A204.1 (cell line): ENCODE results near the gene CSMD2.
A peak's percentile ranks its signal among the peaks of the same experiment; 100 is the strongest.
"Not testable (repeated sequence)": the region's sequence is repeated elsewhere in the genome, so short reads cannot be mapped to it uniquely, and the experiment has no call there.

Experiments
- FAIRE-seq: peaks from 2 replicates; lab custom pipeline; 2012; peaks lifted over from hg19 to GRCh38; lab: Jason Lieb, UNC

The CSMD2 gene

GRCh38 chr1:33532936-33533335 lies 632.1 kb downstream of the CSMD2 start:
- no peak for FAIRE-seq

- FAIRE-seq, result no peak
These were observed 632.8 kb downstream of the CSMD2 start for GRCh38 chr1:33532250-33532649.

GRCh38 chr1:33529957-33530356 lies 635.1 kb downstream of the CSMD2 start:
- FAIRE-seq, result no peak

- FAIRE-seq, result no peak
These were observed 637.1 kb downstream of the CSMD2 start for GRCh38 chr1:33527934-33528333.

GRCh38 chr1:33524586-33524985 lies 640.4 kb downstream of the CSMD2 start:
- no peak for FAIRE-seq

- no peak for FAIRE-seq
These were observed 645.7 kb downstream of the CSMD2 start for GRCh38 chr1:33519240-33519884.

GRCh38 chr1:33517596-33518250 lies 647.3 kb downstream of the CSMD2 start:
- no peak for FAIRE-seq

GRCh38 chr1:33516891-33517567 lies 648.0 kb downstream of the CSMD2 start:
- no peak for FAIRE-seq

- no peak for FAIRE-seq
These were observed 648.6 kb downstream of the CSMD2 start for GRCh38 chr1:33516428-33516827.

GRCh38 chr1:33515607-33516006 lies 649.4 kb downstream of the CSMD2 start:
- no peak for FAIRE-seq

GRCh38 chr1:33515112-33515511 lies 649.9 kb downstream of the CSMD2 start:
- FAIRE-seq, result no peak

GRCh38 chr1:33512226-33513011 lies 652.6 kb downstream of the CSMD2 start:
- no peak for FAIRE-seq

GRCh38 chr1:33509276-33509675 lies 655.8 kb downstream of the CSMD2 start:
- FAIRE-seq, result not testable (repeated sequence)

GRCh38 chr1:33508151-33508550 lies 656.9 kb downstream of the CSMD2 start:
- FAIRE-seq, result peak; percentile 34

GRCh38 chr1:33507661-33508060 lies 657.4 kb downstream of the CSMD2 start:
- no peak for FAIRE-seq

GRCh38 chr1:33503506-33503905 lies 661.5 kb downstream of the CSMD2 start:
- FAIRE-seq, result no peak

- no peak for FAIRE-seq
These were observed 662.3 kb downstream of the CSMD2 start for GRCh38 chr1:33502726-33503125.

- FAIRE-seq, result no peak
These were observed 663.3 kb downstream of the CSMD2 start for GRCh38 chr1:33501774-33502173.

- no peak for FAIRE-seq
These were observed 663.7 kb downstream of the CSMD2 start for GRCh38 chr1:33501309-33501708.

- no peak for FAIRE-seq
These were observed 664.5 kb downstream of the CSMD2 start for GRCh38 chr1:33500547-33500946.

- FAIRE-seq, result no peak
These were observed 667.6 kb downstream of the CSMD2 start for GRCh38 chr1:33497410-33497809.

- FAIRE-seq, result no peak
These were observed 670.1 kb downstream of the CSMD2 start for GRCh38 chr1:33494929-33495328.

GRCh38 chr1:33488624-33489023 lies 676.4 kb downstream of the CSMD2 start:
- no peak for FAIRE-seq
